Inflammatory macrophage (primary cell): ENCODE results near the gene GRIA4.
"Not testable (repeated sequence)": the region's sequence is repeated elsewhere in the genome, so short reads cannot be mapped to it uniquely, and the experiment has no call there.

Experiments used
- DNase-seq, 2 donors: peaks; one replicate each; pipeline ENCODE4 v3.0.0-alpha.2; 2020 to 2022

Gene GRIA4

GRCh38 chr11:105720096-105720495 lies 110.2 kb downstream of the GRIA4 start:
- no peak for DNase-seq

DNA sequence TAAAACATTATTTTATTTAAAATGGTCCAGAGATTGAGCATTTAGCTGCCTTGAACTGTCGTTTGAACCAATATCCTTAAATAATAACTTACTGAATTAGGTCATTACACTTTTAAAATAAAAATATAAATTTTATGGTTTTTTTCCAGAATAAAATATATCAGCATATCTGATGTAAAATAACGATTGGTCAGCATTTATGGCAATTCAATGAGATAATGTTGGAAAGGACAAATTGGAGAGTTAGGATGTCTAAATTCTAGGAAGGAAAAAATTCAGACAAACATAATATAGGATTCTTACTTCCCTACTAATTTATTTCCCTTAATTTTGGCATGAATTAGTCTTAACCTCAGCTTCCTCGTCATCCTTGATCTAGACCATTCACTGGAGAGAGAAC lies 113.4 kb downstream of the GRIA4 start:
- no peak for DNase-seq

DNA sequence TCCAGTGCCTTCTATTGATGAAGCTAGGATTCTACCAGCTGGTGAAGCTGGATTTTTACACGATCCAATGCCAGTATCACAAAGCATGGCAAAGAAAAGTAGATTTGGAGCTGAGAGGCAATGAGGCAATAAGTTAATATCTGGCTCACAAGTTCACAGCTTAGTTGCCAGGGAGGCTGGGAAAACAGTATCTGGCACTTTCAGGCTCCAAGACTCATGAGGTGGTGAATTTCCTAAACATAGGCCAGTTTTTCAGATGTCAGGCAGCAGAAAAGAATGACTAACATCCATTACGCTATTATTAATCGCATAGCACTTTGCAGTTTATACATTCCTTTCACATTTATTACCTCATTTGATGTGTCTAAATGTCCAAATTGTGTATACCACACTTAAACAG lies 122.7 kb downstream of the GRIA4 start:
- no peak for DNase-seq

DNA sequence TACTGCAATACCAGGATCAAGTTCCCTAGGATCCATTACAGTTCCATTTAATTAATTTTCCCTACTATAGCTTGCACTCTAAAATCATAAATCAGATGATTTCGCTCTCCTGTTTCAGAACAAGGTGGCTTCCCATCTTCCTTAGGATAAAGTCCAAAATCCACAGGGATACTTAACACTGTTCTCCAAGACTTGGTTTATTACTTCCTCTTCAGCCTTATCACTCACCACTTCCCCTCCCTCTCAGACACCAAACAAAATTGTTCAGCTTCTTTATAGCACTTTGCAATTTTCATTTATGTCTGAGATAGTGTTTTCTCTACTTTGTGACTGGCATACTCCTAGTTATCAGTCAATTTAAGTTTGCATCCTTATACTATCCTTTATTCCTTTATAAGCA lies 124.6 kb downstream of the GRIA4 start:
- no peak for DNase-seq

DNA sequence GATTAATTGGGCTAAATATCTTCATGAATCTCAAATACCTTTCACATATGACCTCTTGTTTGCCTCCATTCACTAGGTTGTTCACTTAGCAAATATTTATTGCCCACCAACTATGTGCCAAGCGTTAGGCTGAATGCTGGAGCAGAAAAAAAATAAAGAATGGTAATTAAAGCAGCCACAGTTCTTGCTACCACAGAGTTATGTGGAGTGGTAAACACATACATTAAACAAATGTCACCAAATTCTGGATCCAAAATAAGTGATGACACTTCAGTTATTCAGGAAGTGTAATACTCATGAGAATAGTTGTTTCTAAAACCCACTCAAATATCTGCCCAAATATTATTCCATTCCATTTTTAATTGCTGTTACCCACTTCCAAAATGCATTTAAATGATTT lies 128.4 kb downstream of the GRIA4 start:
- no peak for DNase-seq

- DNase-seq, result no peak
Observed at GRCh38 chr11:105738986-105739795, 129.3 kb downstream of the GRIA4 start.

DNA sequence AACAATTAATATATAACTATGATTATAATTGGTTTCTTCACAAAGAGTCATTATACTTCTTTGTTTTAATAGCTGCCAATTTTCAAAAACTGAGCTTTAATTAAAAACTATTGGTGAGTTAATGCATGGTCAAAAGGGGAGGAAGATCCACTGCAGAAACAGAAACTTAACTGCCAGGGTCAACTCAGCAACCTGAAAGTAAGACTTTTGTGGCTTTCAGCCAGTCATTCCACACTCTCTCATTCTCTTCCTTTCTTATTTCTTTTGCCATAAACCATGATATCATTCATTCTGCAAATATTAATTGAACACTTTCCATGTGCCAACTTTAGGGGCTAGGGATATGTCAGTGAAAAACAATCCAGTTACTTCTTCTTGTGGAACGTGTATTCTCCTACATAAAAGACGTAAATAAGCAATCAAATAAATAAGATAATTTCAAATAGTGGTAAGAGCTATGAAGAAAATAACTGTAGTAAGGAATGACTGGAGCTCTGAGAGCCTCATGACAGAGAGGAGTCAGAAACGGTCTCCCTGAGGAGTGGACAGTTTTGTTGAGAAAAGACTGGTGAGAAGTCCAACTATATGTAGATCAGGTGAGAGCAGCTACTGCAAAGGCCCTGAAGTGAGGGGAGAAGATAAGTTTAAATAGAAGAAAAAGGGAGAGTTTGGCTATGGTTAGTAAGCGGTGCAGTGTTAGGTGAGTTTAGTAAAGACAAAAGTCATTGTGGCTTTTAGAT lies 130.5 kb downstream of the GRIA4 start:
- no peak for DNase-seq

DNA sequence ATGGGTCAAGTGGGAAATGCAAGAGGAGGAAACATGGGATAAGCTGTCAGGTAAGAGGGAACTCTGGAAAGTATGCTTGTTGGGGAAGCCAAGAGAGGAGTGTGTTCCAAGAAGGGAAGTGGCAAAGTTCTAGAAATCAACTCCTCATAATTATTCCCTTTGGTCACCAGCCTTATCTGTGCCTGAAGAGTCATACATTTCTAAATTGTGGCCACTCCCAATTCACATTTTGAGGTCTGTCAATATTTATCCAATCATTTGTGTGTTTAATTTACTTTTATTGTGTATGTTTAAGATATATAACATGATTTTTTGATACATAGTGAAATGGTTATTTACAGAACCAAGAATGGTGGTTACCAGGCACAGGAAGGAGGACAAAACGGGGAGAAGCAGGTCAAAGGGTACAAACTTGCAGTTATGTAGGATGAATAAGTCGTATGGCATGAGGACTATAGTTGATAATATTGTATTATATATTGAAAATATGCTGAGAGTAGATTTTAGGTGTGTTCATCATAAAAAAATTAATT lies 131.7 kb downstream of the GRIA4 start:
- DNase-seq, result no peak

DNA sequence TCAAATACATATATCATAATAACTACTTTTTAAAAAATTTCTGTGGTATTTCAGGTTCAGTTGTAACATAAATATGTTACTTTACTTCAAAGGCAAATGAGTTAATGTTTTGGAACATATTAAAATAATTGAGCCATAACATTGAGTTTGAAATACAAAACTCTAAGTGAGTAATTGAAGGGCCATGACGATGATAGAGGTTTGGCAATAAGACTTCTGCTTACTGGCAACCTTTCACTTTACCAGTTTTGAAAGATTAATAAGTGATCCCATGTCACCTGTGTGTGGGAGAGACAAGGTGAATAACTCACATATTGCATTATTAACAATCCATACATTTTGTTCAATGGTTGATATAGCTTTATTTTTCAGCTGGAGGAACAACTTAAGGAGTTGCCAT lies 144.4 kb downstream of the GRIA4 start:
- DNase-seq, result no peak

DNA sequence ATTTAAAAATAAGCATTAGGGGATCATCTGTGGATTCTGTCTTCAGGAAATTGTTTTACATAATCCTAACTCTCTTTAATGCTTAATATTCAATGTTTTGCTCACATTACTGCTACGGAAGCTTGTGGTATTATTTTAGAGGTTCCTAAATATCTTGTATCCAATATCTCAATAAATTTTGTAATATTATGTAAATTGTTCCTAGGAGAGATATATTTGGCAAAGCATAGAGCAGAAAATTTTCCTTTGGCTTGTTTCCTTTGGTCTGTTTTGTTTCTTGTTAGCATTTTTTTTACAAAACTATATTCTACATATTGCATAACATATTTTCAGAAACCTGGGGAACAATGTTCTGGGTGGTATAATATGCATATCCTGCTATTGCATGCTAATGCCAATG lies 144.8 kb downstream of the GRIA4 start:
- DNase-seq, result no peak

DNA sequence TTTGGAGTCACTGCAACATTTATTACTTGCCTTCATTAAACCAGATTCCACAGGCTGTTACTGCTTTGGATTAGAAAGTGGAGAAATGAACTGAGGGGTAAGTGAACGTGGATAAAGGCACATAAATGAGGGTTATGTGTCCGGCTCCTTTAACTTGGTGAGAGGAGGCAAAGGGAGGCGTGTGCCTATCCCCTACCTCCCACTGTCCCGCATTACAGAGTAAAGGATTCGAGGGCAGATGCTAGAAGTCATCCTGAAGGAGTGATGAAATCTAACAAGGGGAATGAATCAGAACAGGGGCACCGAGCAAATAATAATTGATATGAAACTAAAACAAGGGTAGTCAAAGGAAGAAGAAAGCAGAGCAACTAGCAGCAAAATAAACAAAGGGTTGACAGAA lies 147.2 kb downstream of the GRIA4 start:
- DNase-seq, result no peak

DNA sequence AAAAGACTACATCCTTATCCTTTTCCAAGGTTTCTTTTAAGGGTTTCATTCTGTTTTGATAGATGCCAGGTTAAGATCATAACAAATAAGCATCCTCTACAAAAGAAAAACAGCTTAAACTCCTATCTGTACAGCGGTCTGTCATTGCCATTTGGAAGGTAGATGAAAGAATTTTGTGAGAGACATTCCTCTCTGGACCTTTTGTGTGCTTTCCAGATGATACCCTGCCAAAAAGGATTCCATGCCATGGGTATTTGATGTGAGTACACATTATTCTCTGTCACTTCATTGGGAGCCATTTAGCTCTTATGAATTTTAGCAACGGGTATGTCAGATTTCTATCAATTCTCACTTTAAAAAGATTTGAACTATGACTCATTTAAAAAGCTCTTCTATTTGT lies 153.7 kb downstream of the GRIA4 start:
- no peak for DNase-seq

GRCh38 chr11:105767931-105768330 lies 158.1 kb downstream of the GRIA4 start:
- no peak for DNase-seq

GRCh38 chr11:105769627-105770026 lies 159.8 kb downstream of the GRIA4 start:
- DNase-seq, result no peak

GRCh38 chr11:105773452-105773851 lies 163.6 kb downstream of the GRIA4 start:
- not testable (repeated sequence) for DNase-seq

- DNase-seq, result no peak
Observed at GRCh38 chr11:105774899-105775298, 165.0 kb downstream of the GRIA4 start.

DNA sequence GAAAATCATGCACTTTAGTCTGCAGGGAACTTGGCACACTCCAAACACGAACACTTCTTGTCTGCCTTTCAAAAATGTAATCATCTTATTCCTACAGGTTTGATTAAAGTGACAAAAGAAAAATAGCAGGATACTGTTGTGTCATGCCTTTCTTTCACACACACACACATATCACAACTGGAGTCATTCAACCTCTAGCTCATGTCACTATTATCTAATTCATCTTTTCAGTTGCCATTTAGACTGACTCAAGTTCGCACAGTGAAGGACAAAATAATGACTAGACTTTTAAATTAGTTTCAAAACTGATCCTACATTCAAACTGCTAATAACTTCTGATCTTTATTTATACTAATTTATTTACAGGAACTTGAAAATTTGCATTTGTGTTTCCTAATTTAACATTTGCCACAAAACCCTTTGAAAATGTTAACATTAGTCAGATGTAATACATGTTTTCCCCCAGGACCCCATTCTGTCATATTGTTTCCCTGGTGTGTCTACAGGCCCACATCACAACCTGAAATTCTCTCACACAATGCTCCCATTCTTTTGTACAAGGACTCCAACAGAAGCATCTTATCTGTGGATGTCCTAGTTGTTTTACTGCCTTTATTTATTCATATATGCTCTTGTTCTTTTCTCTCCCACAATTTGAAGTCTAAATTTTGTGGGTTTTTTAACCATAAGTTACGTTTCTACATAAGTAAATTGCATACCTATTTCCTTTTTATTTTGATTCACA lies 171.1 kb downstream of the GRIA4 start:
- no peak for DNase-seq

DNA sequence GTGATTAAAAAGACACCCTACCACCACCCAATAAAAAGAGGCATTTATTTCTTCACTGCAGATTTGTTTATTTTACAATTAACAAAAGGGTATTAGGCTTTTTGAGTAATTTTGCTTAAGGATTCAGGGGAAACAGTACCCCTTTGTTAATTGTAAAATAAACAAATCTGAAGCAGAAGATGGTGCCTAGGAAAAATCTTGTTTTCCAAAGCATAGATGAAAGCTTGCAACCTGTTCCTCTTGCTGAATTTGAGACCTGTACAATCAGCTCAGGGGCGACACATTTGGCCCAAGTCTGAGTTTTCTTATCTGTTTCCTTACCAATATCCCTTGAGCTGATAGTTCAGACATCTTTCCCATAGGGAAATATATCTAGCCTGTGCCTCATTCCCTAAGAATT lies 171.9 kb downstream of the GRIA4 start:
- no peak for DNase-seq

- DNase-seq, result no peak
Observed at GRCh38 chr11:105783216-105783615, 173.3 kb downstream of the GRIA4 start.

DNA sequence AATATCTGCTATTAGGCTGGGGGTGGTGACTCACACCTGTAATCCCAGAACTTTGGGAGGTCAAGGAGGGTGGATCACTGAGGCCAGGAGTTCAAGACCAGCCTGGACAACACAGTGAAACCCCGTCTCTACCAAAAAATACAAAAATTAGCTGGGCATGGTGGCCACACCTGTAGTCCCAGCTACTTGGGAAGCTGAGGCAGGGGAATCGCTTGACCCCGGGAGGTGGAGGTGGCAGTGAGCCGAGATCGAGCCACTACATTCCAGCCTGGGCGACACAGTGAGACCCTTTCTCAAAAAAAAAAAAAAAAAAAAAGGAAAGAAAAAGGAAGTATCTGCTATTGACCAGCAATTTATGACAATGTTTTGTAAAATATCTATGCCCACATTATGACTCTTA lies 176.0 kb downstream of the GRIA4 start:
- DNase-seq, result not testable (repeated sequence)

DNA sequence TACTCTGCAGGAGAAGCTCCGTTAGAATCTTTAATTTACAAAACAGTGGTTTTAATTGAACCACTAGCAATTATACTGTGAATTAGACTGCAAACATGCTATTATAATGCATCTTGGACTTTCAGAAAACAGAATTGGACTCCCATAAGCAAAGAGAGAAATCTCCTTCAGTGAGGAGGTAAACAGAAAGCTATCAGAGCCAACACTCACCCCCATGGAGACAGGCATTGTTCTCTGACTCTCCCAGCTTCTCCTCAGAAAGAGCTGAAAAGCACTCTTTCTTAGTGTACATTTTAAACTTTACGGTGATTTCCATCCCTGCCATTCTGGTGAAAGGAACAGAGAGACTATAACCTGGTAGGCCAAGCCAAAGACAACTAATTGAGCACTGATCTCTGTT lies 176.9 kb downstream of the GRIA4 start:
- no peak for DNase-seq

DNA sequence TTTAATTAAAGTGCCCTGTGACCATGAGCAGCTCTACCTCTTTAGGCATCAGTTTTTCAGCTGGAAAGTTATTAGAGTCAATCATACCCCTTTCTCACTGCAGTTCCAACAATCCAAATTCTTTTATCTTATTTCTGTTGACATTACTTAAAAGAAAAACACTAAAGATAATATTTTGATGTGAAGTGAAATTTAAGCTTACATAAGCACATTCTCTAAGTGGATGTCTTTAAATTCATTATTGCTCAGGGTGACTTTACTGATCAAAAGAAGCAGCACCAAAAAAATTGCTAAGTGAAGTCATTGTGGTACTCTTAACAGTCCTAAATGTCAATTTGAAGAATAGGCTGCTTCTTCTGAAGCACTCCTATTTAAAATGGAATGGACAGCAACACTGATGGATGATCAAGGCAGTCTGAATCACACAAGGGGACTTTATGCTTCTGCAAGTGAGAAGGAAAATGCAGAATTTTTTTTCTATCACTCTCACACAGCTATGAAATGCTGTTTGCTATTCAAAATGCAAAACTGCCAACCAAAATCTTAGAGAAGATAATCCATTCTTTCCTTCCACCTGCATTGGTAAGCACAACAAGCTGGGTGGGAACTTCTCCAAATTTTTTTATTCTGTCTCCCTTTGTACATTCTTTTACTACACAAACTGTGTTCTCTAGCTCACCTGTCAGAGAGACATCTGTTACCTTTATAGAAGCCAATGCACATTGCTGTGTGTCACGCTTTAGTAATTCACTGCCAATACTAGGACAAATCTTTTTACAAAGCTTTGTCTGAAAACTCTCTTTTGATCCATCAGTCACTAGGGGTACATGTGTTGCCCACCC lies 179.9 kb downstream of the GRIA4 start:
- DNase-seq, result no peak
